Aorta (tissue), 5 donors: ENCODE results near the gene CYP46A1. TPM values are rescaled to one million over a fixed set of nuclear protein-coding genes. Genes with fewer than 3 reads are reported as not detected.

ENCODE experiments used
- ATAC-seq: fragments of 200-7000 bp; cut with Tn5 transposase; one replicate; pipeline ENCODE4 v1.9.1; 2022; ENCODE audit warnings: moderate library complexity; ENCODE audit not compliant: low FRiP score
- DNase-seq, 2 donors: peaks; one replicate each; pipeline ENCODE4 v3.0.0-alpha.2; 2020
- H3K27ac ChIP-seq, 2 donors: one replicate each; pipeline ENCODE4 v1.5.1; 2013; ENCODE audit warnings: low read length in 2 of 2, mild to moderate bottlenecking in 2 of 2, moderate library complexity in 2 of 2, control low read depth in 1 of 2, inconsistent platforms in 1 of 2, low read depth in 1 of 2
- H3K27me3 ChIP-seq, 2 donors: one replicate each; pipeline ENCODE4 v1.6.1; 2013; ENCODE audit warnings: control low read depth in 1 of 2, low read length in 1 of 2, mild to moderate bottlenecking in 1 of 2, moderate library complexity in 1 of 2; ENCODE audit not compliant: insufficient read depth in 2 of 2, control insufficient read depth in 1 of 2
- H3K36me3 ChIP-seq, 2 donors: one replicate each; pipeline ENCODE4 v1.6.1; 2013; ENCODE audit warnings: control low read depth in 1 of 2, low read length in 1 of 2, mild to moderate bottlenecking in 1 of 2; ENCODE audit not compliant: insufficient read depth in 2 of 2, control insufficient read depth in 1 of 2
- H3K4me1 ChIP-seq, 2 donors: one replicate each; pipeline ENCODE4 v1.6.1; 2013; ENCODE audit warnings: low read length in 2 of 2, control low read depth in 1 of 2, mild to moderate bottlenecking in 1 of 2, moderate library complexity in 1 of 2; ENCODE audit not compliant: insufficient read depth in 2 of 2, control insufficient read depth in 1 of 2
- H3K4me3 ChIP-seq, 2 donors: one replicate each; pipeline ENCODE4 v1.5.1; 2013; ENCODE audit warnings: low read length in 2 of 2, control low read depth in 1 of 2, mild to moderate bottlenecking in 1 of 2
- H3K9me3 ChIP-seq: one replicate; pipeline ENCODE4 v1.6.1; 2013; ENCODE audit warnings: mild to moderate bottlenecking, low read length; ENCODE audit not compliant: control insufficient read depth
- WGBS, 2 donors: extraction: QIAGEN DNeasy Blood & Tissue Kit; methylation state at CpG; one replicate each; pipeline ENCODE4 v1.1.7; 2013; 5-methylcytosine and 5-hydroxymethylcytosine counted together
- intact Hi-C, 2 donors: fragments of 100-400 bp; cut with DNase I; formaldehyde crosslinking; loops; one replicate each; pipeline versions ENCODE4 v1.14.2 to v1.15.0; 2022
- polyA plus RNA-seq, 2 donors: library from polyadenylated mRNA; stranded (reverse); fragments of 200-250 nt; gene quantifications; one replicate each; pipeline ENCODE4 v1.2.3, GENCODE V29; 2013
- total RNA-seq, 2 donors: library from RNA; stranded (reverse); fragmentation: NEBNext Ultra II Directional; extraction: Animal tissue kit (Norgen Biotek cat#: 25700); gene quantifications; one replicate each; pipeline ENCODE4 v1.2.1, GENCODE V29; 2021
- donor health status: healthy with polysubstance abuse.
- donor health status: Bipolar disorder and iron deficiency.
- donor health status: DM: no; HTN: no; CAD: no.
- donor health status: DM: no; HTN: no; CAD: no.
- donor health status: DM: yes; HTN: yes; CAD: no.

The CYP46A1 gene
- total and polyA plus RNA-seq, 4 donors = 0.68 to 3.7 (median 0.97) TPM; not detected in 1

- H3K27ac ChIP-seq = no peak overlapping the region
These were observed 48.5 kb downstream of the CYP46A1 start for GRCh38 chr14:99732436-99733210.

GRCh38 chr14:99733211-99733539, 49.1 kb downstream of the CYP46A1 start:
- 89 to 91% methylated on average over 6 of the region's 6 CpGs for WGBS, 2 donors
- intact Hi-C loops = loop anchor here in 1 of 2 donors (5.0 kb wide), 1 partner anchor 59 kb away; the partner anchor contains the start of gene EML1

More at GRCh38 chr14:99732436-99733210, 48.5 kb downstream of the CYP46A1 start:
- WGBS, 2 donors = 84 to 88% methylated on average over 21 to 23 of the region's 23 CpGs
- H3K4me3 ChIP-seq = no peak overlapping the region
- DNase-seq = peak; percentile 35 to 75
- H3K36me3 ChIP-seq = no peaks in the 10 kb centered on the region
- ATAC-seq = no peak
- intact Hi-C loops = loop anchor here in 1 of 2 donors (5.0 kb wide), 1 partner anchor 60 kb away; the partner anchor contains the start of gene EML1
- H3K9me3 ChIP-seq = no peaks in the 10 kb centered on the region
- H3K27me3 ChIP-seq = no peaks in the 10 kb centered on the region
- H3K4me1 ChIP-seq = no peaks in the 10 kb centered on the region

GRCh38 chr14:99733540-99734405, 49.7 kb downstream of the CYP46A1 start:
- no peak overlapping the region for H3K4me3 ChIP-seq
- ATAC-seq (no peak), DNase-seq (peak; percentile 68 to 84)
- no peak overlapping the region for H3K27ac ChIP-seq
- H3K9me3 ChIP-seq = no peaks in the 10 kb centered on the region
- H3K27me3 ChIP-seq = no peaks in the 10 kb centered on the region
- H3K36me3 ChIP-seq = no peaks in the 10 kb centered on the region
- intact Hi-C loops = loop anchor here in 1 of 2 donors (5.0 kb wide), 1 partner anchor 59 kb away; the partner anchor contains the start of gene EML1
- no peaks in the 10 kb centered on the region for H3K4me1 ChIP-seq
- WGBS, 2 donors = 90 to 91% methylated on average over 26 of the region's 26 CpGs

More at GRCh38 chr14:99733211-99733539, 49.1 kb downstream of the CYP46A1 start:
- no peaks in the 10 kb centered on the region for H3K4me1 ChIP-seq
- H3K27me3 ChIP-seq = no peaks in the 10 kb centered on the region
- no peak for DNase-seq
- H3K27ac ChIP-seq = no peak overlapping the region
- ATAC-seq = no peak
- no peaks in the 10 kb centered on the region for H3K9me3 ChIP-seq
- H3K4me3 ChIP-seq = no peak overlapping the region
- no peaks in the 10 kb centered on the region for H3K36me3 ChIP-seq

GRCh38 chr14:99734406-99735051, 50.4 kb downstream of the CYP46A1 start:
- no peaks in the 10 kb centered on the region for H3K36me3 ChIP-seq
- ATAC-seq = no peak
- no peaks in the 10 kb centered on the region for H3K4me1 ChIP-seq
- no peaks in the 10 kb centered on the region for H3K27me3 ChIP-seq
- H3K27ac ChIP-seq = no peak overlapping the region
- DNase-seq = peak; percentile 45 to 71
- no peak overlapping the region for H3K4me3 ChIP-seq
- intact Hi-C loops = loop anchor here in 1 of 2 donors (5.0 kb wide), 1 partner anchor 58 kb away; the partner anchor contains the start of gene EML1
- WGBS, 2 donors = 87 to 89% methylated on average over 18 of the region's 18 CpGs
- no peaks in the 10 kb centered on the region for H3K9me3 ChIP-seq

- DNase-seq (peak; percentile 29 to 64), ATAC-seq (no peak)
- Histone ChIP-seq H3K27me3 (no peaks in the 10 kb centered on the region), H3K36me3 (no peaks in the 10 kb centered on the region), H3K27ac (no peak overlapping the region), H3K4me1 (no peaks in the 10 kb centered on the region), H3K9me3 (no peaks in the 10 kb centered on the region), H3K4me3 (no peak overlapping the region)
- 88% methylated on average over 13 of the region's 13 CpGs for WGBS, 2 donors
- intact Hi-C loops = no loop called here
These were observed 51.4 kb downstream of the CYP46A1 start for GRCh38 chr14:99735189-99736135.

GRCh38 chr14:99736603-99737371, 52.7 kb downstream of the CYP46A1 start:
- DNase-seq = peak; percentile 52 to 77
- Histone ChIP-seq H3K9me3 (no peaks in the 10 kb centered on the region), H3K4me3 (no peak overlapping the region), H3K27me3 (no peaks in the 10 kb centered on the region), H3K27ac (peak overlapping the region in 1 of 2 donors; percentile 23), H3K36me3 (no peaks in the 10 kb centered on the region), H3K4me1 (no peaks in the 10 kb centered on the region)
- WGBS, 2 donors = 21% methylated on average over 10 of the region's 10 CpGs
- intact Hi-C loops = no loop called here
- peak; percentile 20 for ATAC-seq

- Histone ChIP-seq H3K27ac (peak overlapping the region in 1 of 2 donors; percentile 23), H3K9me3 (no peaks in the 10 kb centered on the region), H3K4me1 (no peaks in the 10 kb centered on the region), H3K36me3 (no peaks in the 10 kb centered on the region), H3K4me3 (peak overlapping the region; percentile 54 to 55), H3K27me3 (no peaks in the 10 kb centered on the region)
- ATAC-seq (peak; percentile 84), DNase-seq (peak; percentile 89 to 91)
- intact Hi-C loops = no loop called here
- WGBS, 2 donors = 0 to 1% methylated on average over 22 to 26 of the region's 26 CpGs
These were observed 53.4 kb downstream of the CYP46A1 start for GRCh38 chr14:99737451-99737951.
